ENCODE measurements around the gene SYNJ1. TPM values are rescaled to one million over a fixed set of nuclear protein-coding genes. Genes with fewer than 3 reads are reported as not detected.

SYNJ1 gene
- total and polyA plus RNA-seq, 2 of the 4 experiments (the other 2 are of a cell fraction), result 3.6 to 4.6 TPM

GRCh38 chr21:32765058-32765457 is 37.2 kb upstream of the SYNJ1 start:
- no peak overlapping the region for H3K4me3 ChIP-seq (ENCODE audit: insufficient read depth, low read depth, low read length)
- H3K56ac ChIP-seq (ENCODE audit: extremely low read depth, insufficient read depth, low read length), result no peak overlapping the region
- no peak overlapping the region for H2BK120ac ChIP-seq (ENCODE audit: low read depth, low read length)
- no peak overlapping the region for H4K5ac ChIP-seq (ENCODE audit: low read depth, low read length)
- peaks cover 17% of the 10 kb centered on the region; the same call in 1 of the 2 replicates for H4K20me1 ChIP-seq (ENCODE audit: insufficient read depth, low read length)
- H3K27me3 ChIP-seq (ENCODE audit: control insufficient read depth, insufficient read depth, low read length), result no peaks in the 10 kb centered on the region
- no peak overlapping the region for H3K14ac ChIP-seq (replicated peaks; ENCODE audit: low read depth, low read length)
- intact Hi-C loops (cut with micrococcal nuclease), result no loop called here
- dilution Hi-C loops (cut with HindIII; ENCODE audit: low sequenced_read_pairs, unreplicated experiment), result no loop called here
- ATAC-seq (ENCODE audit: low read depth), result no peak
- peaks cover 26% of the 10 kb centered on the region for H3K36me3 ChIP-seq (ENCODE audit: control insufficient read depth, insufficient read depth, low read length)
- H2BK5ac ChIP-seq (ENCODE audit: low read depth, low read length, poor library complexity, severe bottlenecking), result no peak overlapping the region
- H3K79me1 ChIP-seq (ENCODE audit: low read depth in 1 of 2, low read length in 2 of 2), result peaks cover 2 to 41% of the 10 kb centered on the region in 2 experiments; a peak in 3 of 4 replicates
- H3K4me1 ChIP-seq (ENCODE audit: control insufficient read depth, insufficient read depth, low read length), result no peaks in the 10 kb centered on the region
- DNase-seq, result no peak
- no peak overlapping the region for H3K18ac ChIP-seq (ENCODE audit: low read depth, low read length)
- H2BK20ac ChIP-seq (ENCODE audit: low read depth, low read length), result no peak overlapping the region
- H4K8ac ChIP-seq (ENCODE audit: low read depth in 2 of 2, low read length in 2 of 2), result no peak overlapping the region
- BruUV-seq (replicated peaks), result no TSS peak
- no peak overlapping the region for H2AK9ac ChIP-seq (replicated peaks; ENCODE audit: low read depth, low read length, poor library complexity)
- no peak overlapping the region for H3K4me2 ChIP-seq (ENCODE audit: low read depth, low read length)
- H3K9me1 ChIP-seq (ENCODE audit: insufficient read depth, low read length), result 0 out of 2 replicates have a peak, but pooled peaks cover 2% of the 10 kb centered on the region
- no peak overlapping the region for H2AK5ac ChIP-seq (ENCODE audit: low read depth, low read length)
- H3K23ac ChIP-seq (ENCODE audit: low read depth, low read length), result no peak overlapping the region
- H3K4ac ChIP-seq (ENCODE audit: low read depth, low read length), result no peak overlapping the region
- no peak overlapping the region for H2BK15ac ChIP-seq (ENCODE audit: low read depth, low read length)
- CTCF ChIA-PET, result no interaction called here
- no peak overlapping the region for H3K9ac ChIP-seq (ENCODE audit: low read depth, low read length)
- POLR2A ChIA-PET (ENCODE audit: unreplicated experiment), result interaction anchor here (0.7 kb wide), 1 partner anchor 38 kb away, joined by 3 read pairs; no protein-coding TSS in a partner anchor
- in situ Hi-C loops (cut with MboI; ENCODE audit: low sequenced_read_pairs), result no loop called here
- WGBS, 2 experiments (ENCODE audit: extremely low coverage in 2 of 2, insufficient read length in 1 of 2), result no CpG with 5 or more reads among the region's 2 CpGs
- TF ChIP-seq USF2 (IDR thresholded peaks at IDR 0.05; ENCODE audit: low read depth, low read length) (no peak), CHD1 (IDR thresholded peaks at IDR 0.05; ENCODE audit: low read depth, low read length) (no peak), CTCF (conservative IDR thresholded peaks at IDR 0.05; ENCODE audit: low read depth, low read length) (no peak), CEBPB (IDR thresholded peaks at IDR 0.05; ENCODE audit: low read depth, low read length) (no peak), NFE2L2 (IDR thresholded peaks at IDR 0.05; ENCODE audit: low read depth, low read length) (no peak), MAZ (IDR thresholded peaks at IDR 0.05; ENCODE audit: borderline replicate concordance, low read depth, low read length) (no peak), RFX5 (IDR thresholded peaks at IDR 0.05; ENCODE audit: low read depth, low read length) (no peak), BHLHE40 (IDR thresholded peaks at IDR 0.05; ENCODE audit: low read depth, low read length) (no peak), RAD21 (IDR thresholded peaks at IDR 0.05; ENCODE audit: low read length) (no peak), RCOR1 (IDR thresholded peaks at IDR 0.05; ENCODE audit: insufficient replicate concordance, low read length) (no peak), MXI1 (IDR thresholded peaks at IDR 0.05; ENCODE audit: borderline replicate concordance, low read depth, low read length) (no peak), ELK1 (IDR thresholded peaks at IDR 0.05; ENCODE audit: borderline replicate concordance, low read depth, low read length) (no peak), SMC3 (IDR thresholded peaks at IDR 0.05; ENCODE audit: low read depth, low read length) (no peak), MAFK (IDR thresholded peaks at IDR 0.05; ENCODE audit: low read depth, low read length) (no peak), FOS (IDR thresholded peaks at IDR 0.05; ENCODE audit: low read depth, low read length) (no peak)
- H3K27ac ChIP-seq (ENCODE audit: insufficient read depth, low read length), result no peak overlapping the region
- H2AFZ ChIP-seq (replicated peaks; ENCODE audit: low read length, poor library complexity), result no peak overlapping the region
- H3K9me3 ChIP-seq (ENCODE audit: control insufficient read depth, insufficient read depth, low read length), result no peaks in the 10 kb centered on the region
- H4K91ac ChIP-seq (ENCODE audit: insufficient read depth, low read depth, low read length), result no peak overlapping the region
